Activated CD8-positive, alpha-beta memory T cell treated with anti-CD3 and anti-CD28 coated beads for 4 hours (primary cell): Measurements from ENCODE around the gene MAP7D3.
"Not testable (repeated sequence)": the region's sequence is repeated elsewhere in the genome, so short reads cannot be mapped to it uniquely, and the experiment has no call there.

Experiments
- DNase-seq, 2 donors: peaks; one replicate each; pipeline ENCODE4 v3.0.0-alpha.2; 2020; ENCODE audit warnings: low read depth in 2 of 2

MAP7D3 gene

GRCh38 chrX:136250191-136251040, 784 bp downstream of the MAP7D3 start:
- DNase-seq = peak; percentile 9 to 14

GRCh38 chrX:136246201-136246600, 5.0 kb downstream of the MAP7D3 start:
- DNase-seq = no peak

GRCh38 chrX:136237849-136238248, 13.4 kb downstream of the MAP7D3 start:
- DNase-seq = not testable (repeated sequence)

- DNase-seq = no peak
Measured at GRCh38 chrX:136237074-136237473, 14.1 kb downstream of the MAP7D3 start.

- no peak for DNase-seq
Measured at GRCh38 chrX:136228839-136229207, 22.4 kb downstream of the MAP7D3 start.

- DNase-seq = no peak
Measured at GRCh38 chrX:136227948-136228838, 23.0 kb downstream of the MAP7D3 start.

GRCh38 chrX:136227074-136227473, 24.1 kb downstream of the MAP7D3 start:
- DNase-seq = no peak

- no peak for DNase-seq
Measured at GRCh38 chrX:136221851-136222513, 29.2 kb downstream of the MAP7D3 start.

- DNase-seq = no peak
Measured at GRCh38 chrX:136220951-136221350, 30.2 kb downstream of the MAP7D3 start.

- DNase-seq = no peak
Measured at GRCh38 chrX:136220540-136220939, 30.7 kb downstream of the MAP7D3 start.

- DNase-seq = no peak
Measured at GRCh38 chrX:136219893-136220292, 31.3 kb downstream of the MAP7D3 start.

GRCh38 chrX:136215559-136215958, 35.6 kb downstream of the MAP7D3 start:
- no peak for DNase-seq

- DNase-seq = no peak
Measured at GRCh38 chrX:136214551-136214950, 36.6 kb downstream of the MAP7D3 start.

- DNase-seq = no peak
Measured at GRCh38 chrX:136212557-136213111, 38.6 kb downstream of the MAP7D3 start.

GRCh38 chrX:136211766-136212556, 39.2 kb downstream of the MAP7D3 start:
- DNase-seq = no peak

GRCh38 chrX:136210806-136211205, 40.4 kb downstream of the MAP7D3 start:
- no peak for DNase-seq

GRCh38 chrX:136210243-136210642, 41.0 kb downstream of the MAP7D3 start:
- no peak for DNase-seq

GRCh38 chrX:136209751-136210150, 41.4 kb downstream of the MAP7D3 start:
- DNase-seq = no peak

- DNase-seq = no peak
Measured at GRCh38 chrX:136209016-136209738, 42.0 kb downstream of the MAP7D3 start.

GRCh38 chrX:136207546-136207945, 43.7 kb downstream of the MAP7D3 start:
- no peak for DNase-seq
